ENCODE data around the gene ERN2. TPM values are rescaled to one million over a fixed set of nuclear protein-coding genes. Genes with fewer than 3 reads are reported as not detected.

ERN2 gene
- total and polyA plus RNA-seq, 9 of the 15 experiments (the other 6 are each of a cell fraction or from before 2014, with no cell fraction given) = 0.07 to 1.5 (median 0.51) TPM; not detected in 3

- Histone ChIP-seq H3K27me3 (ENCODE audit: control insufficient read depth in 2 of 2, insufficient read depth in 2 of 2, low read length in 2 of 2) (no peaks in the 10 kb centered on the region), H4K20me1 (replicated peaks; ENCODE audit: control insufficient read depth, insufficient read depth, low read length) (no peaks in the 10 kb centered on the region), H3K9me1 (ENCODE audit: control insufficient read depth, insufficient read depth, low read length) (no peaks in the 10 kb centered on the region), H3K4me3 (no peak overlapping the region), H3K9me3 (replicated peaks; ENCODE audit: control insufficient read depth, insufficient read depth, low read depth, low read length) (peaks cover 3% of the 10 kb centered on the region), H2AFZ (ENCODE audit: low read depth, low read length) (peak overlapping the region; percentile 78; the same call in 1 of the 2 replicates), H3K27ac (ENCODE audit: extremely low read depth, low read depth, low read length) (no peak overlapping the region), H3K79me2 (ENCODE audit: control insufficient read depth, insufficient read depth, low read length) (no peaks in the 10 kb centered on the region), H3K4me1 (replicated peaks in 1 of 2; ENCODE audit: control insufficient read depth in 2 of 2, insufficient read depth in 2 of 2, low read length in 2 of 2) (peaks cover 13% of the 10 kb centered on the region in 2 experiments; a peak in 4 of 5 replicates), H3K4me2 (ENCODE audit: insufficient read depth, low read length) (0 out of 2 replicates have a peak overlapping the region, but pooled peaks have one; percentile 15), H3K36me3 (ENCODE audit: control insufficient read depth, insufficient read depth, low read length) (no peaks in the 10 kb centered on the region), H3K9ac (ENCODE audit: insufficient read depth in 1 of 2, low read depth in 2 of 2, low read length in 2 of 2) (peak overlapping the region in 1 of 2 experiments; percentile 83; a peak in 1 of 4 replicates)
- DNase-seq (ENCODE audit: extremely low read depth in 1 of 4, low spot score in 3 of 4) (no peak), FAIRE-seq (no peak), ATAC-seq (no peak)
- BruUV-seq (replicated peaks) = no TSS peak
- intact Hi-C loops (cut with micrococcal nuclease) (no loop called here), in situ Hi-C loops (cut with MboI) (no loop called here)
- ChIA-PET POLR2A (interaction anchor here (0.9 to 6.1 kb wide), 3 partner anchors 11 to 79 kb away, joined by 3 to 56 read pairs (median 4); partner anchors contain the start of gene ERN2), CTCF (ENCODE audit: low intra/inter-chr PET ratio) (no interaction called here)
- TF ChIP-seq TFAM (CRISPR knock-in tag; conservative IDR thresholded peaks at IDR 0.05) (no peak), ZBTB7A (IDR thresholded peaks at IDR 0.05; ENCODE audit: borderline replicate concordance, control insufficient read depth, low read depth, low read length) (no peak), ZFX (CRISPR knock-in tag; IDR thresholded peaks at IDR 0.05) (peak; percentile 46), HEY1 (CRISPR knock-in tag; IDR thresholded peaks at IDR 0.05; ENCODE audit: borderline replicate concordance) (no peak), ZFP1 (CRISPR knock-in tag; IDR thresholded peaks at IDR 0.05) (no peak), REST (IDR thresholded peaks at IDR 0.05; ENCODE audit: borderline replicate concordance) (peak; percentile 46; the same call in 1 of the 2 replicates), REST (CRISPR knock-in tag; IDR thresholded peaks at IDR 0.05; ENCODE audit: low read depth) (no peak)
- WGBS (ENCODE audit: insufficient coverage, low coverage, missing lambda C conversion rate) = 23% methylated on average over 8 of the region's 8 CpGs
Measured at GRCh38 chr16:23701045-23701444, 12.0 kb downstream of the ERN2 start.
